Pulmonary artery endothelial cell (primary cell): Measurements from ENCODE around the gene TTC12. TPM values are rescaled to one million over a fixed set of nuclear protein-coding genes. Genes with fewer than 3 reads are reported as not detected.

Experiments used
- DNase-seq: peaks from one replicate; pipeline ENCODE4 v3.0.0-alpha.2; 2011; ENCODE audit warnings: low read depth, low spot score
- total RNA-seq: library from RNA; depleted of rRNA; stranded (reverse); fragments of >200 nt; gene quantifications from 2 replicates; pipeline ENCODE4 v1.2.3, GENCODE V29; 2014

The TTC12 gene
- total RNA-seq, result 3.5 and 6.3 TPM in 2 replicates

- peak; percentile 44 for DNase-seq
Observed at GRCh38 chr11:113314389-113315301, at the start of gene TTC12. Gene TTC12, plus strand, starts transcription at chr11:113314583. Its CDS starts 1,675 bp downstream, at chr11:113316258.

DNA sequence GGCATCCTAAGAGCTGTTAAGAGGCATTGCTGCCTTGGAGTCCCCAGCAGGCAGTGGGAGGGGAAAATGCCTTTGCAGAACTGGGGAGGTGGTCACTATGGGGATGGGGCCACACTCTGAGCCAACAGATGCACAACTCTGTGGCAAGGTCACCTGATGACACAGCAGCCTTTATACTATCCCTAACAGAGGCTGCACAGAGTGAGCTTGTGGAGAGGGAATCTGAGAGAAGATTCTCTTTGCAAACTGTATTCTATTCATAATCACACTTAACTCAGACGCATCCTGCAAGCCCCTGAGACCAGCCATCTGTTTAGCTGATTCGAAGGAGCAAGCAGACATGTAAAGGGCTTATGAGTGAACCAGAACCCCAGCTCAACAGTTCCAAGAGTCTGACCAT, 49.0 kb upstream of the TTC12 start:
- no peak for DNase-seq

GRCh38 chr11:113267493-113267892, 46.9 kb upstream of the TTC12 start:
- no peak for DNase-seq

GRCh38 chr11:113269096-113269495, 45.3 kb upstream of the TTC12 start:
- no peak for DNase-seq

DNA sequence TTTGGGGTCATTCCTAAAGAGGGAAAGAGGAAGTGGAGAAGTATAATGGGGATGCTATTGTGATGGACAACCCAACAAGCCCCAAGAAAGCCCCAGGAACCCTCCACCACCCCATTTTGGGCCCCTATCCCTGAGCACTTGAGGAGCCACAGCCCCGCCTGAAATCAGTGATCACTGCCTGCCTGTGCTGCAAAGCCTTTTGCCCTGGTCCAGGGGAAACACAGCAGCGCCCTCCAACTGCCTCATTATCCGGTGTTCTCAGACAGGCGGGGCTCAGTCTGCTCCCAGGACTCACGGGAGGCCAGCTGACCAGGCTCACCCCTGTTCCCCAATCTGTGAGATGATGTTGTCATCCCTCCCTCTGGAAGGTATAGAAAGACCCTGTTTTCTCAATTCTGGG, 44.7 kb upstream of the TTC12 start:
- no peak for DNase-seq

- DNase-seq, result no peak
Observed at GRCh38 chr11:113270080-113270479, 44.3 kb upstream of the TTC12 start.

- no peak for DNase-seq
Observed at GRCh38 chr11:113271551-113272245, 42.7 kb upstream of the TTC12 start.

DNA sequence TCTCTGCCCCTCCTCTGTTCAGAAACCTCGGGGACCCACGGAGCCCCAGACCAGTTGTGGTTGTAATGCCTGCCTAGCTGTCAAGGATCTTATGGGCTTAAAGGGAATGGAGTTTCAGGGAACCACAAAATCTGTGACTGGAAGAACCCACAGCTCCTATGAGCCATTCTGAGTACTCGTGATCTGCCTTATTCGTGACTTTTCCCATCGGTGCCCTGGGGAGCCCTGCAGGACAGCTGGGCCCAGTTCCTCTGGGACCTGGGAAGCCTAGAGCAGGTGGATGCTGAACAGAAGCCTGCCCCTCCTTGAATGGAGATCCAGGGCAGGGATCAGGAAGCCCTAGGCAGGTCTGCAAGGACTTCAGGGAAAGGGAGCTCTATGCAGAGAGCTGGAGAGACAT, 42.1 kb upstream of the TTC12 start:
- no peak for DNase-seq

GRCh38 chr11:113272927-113273615, 41.3 kb upstream of the TTC12 start:
- DNase-seq, result no peak

GRCh38 chr11:113273720-113274119, 40.7 kb upstream of the TTC12 start:
- DNase-seq, result no peak

DNA sequence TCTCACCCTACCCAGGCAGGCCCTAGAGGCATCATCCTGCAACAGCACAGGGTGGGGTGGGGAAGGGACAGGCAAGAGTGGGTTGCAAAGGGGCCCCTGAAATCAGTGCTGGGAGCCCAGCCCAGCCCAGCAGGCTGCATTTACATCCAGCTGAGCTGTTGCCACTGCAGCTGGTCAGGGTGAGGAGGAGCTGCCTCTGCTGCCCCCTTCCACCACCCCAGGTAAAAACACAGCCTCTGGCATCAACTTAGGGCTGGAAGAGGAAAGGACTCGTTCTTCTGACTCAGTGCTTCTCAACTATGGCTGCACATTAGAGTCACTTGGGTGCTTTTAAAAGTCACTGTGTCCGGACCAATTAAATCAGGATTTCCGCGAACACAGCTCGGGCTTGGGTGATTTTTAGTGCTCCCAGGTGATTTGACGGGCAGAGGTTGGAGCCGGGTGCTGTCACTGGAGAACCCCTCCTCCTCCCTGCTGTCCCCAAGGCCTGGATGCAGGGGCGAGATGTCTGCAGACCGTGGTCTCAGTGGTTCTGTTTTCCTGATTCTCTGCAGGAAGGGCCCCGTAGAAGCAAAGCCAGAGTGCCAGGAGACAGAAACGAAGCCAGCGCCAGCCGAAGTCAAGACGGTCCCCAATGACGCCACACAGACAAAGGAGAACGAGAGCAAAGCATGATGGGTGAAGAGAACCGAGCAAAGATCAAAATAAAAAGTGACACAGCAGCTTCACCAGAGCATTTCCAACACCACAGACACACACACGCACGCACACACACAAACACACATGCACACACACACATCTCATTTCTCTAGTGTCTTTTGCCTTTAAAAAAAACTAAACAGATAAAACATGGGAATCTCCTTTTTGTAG, 39.4 kb upstream of the TTC12 start:
- DNase-seq, result no peak

DNA sequence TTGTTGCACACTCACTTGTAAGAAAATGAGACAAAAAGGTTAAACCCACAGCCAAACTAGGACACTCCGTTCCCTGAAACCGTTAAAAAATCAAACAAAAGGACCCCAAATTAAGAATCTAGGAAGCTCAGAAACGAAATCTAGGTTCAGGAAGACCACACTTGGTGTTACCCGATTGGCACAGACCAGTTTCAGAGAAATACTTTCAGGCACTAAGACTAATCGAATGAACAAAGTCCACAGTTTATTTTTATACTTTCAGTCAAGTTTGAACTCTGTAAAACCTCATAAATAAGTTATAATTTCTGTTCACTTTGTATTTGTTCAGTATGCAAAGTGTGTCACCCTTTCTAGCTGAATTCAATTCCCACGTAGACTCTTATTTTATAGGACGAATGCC, 38.8 kb upstream of the TTC12 start:
- DNase-seq, result no peak

DNA sequence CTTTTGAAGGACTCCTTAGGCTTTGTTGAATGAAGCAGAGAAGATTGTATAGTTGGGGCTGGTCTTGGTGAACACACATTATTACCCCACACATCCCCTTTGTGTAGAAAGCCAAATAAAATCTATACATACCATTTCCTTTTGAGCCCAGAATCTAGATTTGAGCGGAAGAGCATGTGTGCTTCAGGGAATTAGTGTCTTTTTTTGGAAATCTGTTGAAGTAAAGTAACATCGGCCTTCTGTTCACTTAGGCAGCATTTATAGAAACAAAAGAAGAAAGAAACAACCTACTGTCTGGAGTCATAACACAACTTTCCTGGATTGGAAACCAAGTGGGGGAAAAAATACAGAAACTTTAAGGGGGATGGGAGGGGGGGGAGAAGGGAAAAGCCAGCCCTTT, 37.9 kb upstream of the TTC12 start:
- DNase-seq, result no peak

DNA sequence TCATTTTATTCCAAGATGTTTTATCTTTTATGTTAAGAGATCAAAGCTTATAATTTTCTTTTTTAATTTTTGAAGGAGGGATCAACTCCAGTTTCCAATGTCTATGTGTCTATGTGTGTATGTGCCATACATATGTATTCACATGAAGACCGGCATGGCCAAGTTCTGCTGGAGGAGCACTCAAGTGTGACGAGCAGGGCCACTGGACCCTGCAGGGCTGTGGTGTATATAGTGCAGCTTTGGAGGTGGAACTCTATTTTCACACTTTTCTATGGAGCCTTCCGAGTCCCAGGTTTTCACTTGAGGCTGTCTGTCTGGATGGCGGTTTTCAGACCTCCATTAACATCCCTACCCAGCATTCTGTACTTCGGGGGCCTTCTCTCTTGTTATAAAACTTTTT, 36.5 kb upstream of the TTC12 start:
- DNase-seq, result no peak

- DNase-seq, result no peak
Observed at GRCh38 chr11:113278481-113278880, 35.9 kb upstream of the TTC12 start.

DNA sequence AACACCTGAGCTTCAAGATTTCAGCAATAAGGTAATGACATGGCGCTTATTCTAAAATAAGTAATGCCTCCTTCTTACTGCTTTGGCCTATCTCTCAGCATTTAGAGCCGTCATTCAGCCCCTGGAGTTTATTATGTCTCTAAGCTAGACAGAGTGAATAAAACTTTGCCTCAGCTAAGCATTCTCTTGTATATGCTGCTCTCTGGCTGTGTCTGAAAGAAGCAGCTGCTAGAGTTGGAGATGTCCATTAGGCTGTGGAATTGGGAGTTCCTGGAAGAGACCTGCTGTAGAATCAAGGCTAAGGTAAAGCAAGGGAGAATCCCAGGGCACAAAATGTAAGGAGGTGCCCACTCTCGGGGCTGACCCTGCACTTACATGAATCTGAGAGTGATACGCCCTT, 35.5 kb upstream of the TTC12 start:
- DNase-seq, result no peak

DNA sequence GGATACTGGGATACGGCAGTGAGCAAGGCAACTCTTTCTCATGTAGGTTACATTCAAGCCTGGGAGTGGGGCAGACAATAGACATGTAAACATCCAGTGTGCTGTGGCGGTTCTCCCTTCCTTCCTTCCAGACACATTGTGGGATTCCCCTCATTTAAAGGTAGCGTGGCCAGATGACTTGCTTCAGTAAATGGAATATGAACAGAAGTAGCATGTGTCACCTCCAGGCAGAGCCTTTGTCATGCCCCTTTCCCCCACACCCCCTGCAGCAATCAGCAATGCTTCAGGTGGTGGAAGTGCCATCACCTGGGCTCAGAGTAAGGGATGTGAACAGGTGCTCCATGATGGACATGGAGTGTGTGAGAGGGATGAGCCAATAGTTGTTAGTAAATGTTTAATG, 34.8 kb upstream of the TTC12 start:
- no peak for DNase-seq

DNA sequence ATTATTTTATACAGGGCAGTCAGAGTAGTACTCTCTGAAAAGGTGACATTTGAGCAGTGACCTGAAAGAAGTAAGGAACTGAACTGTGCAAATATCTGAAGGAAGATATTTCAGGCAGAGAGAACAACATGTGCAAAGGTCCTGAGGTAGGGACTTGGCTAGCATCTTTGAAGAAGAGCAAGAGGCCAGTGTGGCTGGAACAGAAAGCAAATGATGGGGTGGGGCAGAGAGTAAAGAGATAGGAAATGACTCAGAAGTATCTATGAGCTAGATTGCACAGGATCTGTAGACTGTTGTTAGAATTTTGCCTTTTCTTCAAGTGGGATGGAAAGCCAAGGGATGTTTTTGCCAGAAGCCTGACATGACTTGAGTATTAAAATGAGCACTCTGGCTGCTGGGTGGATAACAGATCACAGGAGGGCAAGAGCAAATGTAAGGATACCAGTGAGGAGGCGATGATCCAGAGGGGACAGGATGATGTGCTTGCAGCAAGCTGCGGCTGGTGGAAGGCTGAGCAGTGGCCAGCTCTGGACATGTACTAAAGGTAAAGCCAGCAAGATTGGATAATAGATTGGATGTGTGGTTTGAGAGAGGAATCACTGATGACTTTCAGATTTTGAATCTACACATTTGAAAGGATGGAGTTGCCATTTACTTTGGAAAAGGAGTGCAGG, 33.2 kb upstream of the TTC12 start:
- DNase-seq, result no peak

GRCh38 chr11:113282898-113283437, 31.4 kb upstream of the TTC12 start:
- DNase-seq, result no peak

- no peak for DNase-seq
Observed at GRCh38 chr11:113283881-113284280, 30.5 kb upstream of the TTC12 start.
